ENCODE data around the gene HPX. TPM values are rescaled to one million over a fixed set of nuclear protein-coding genes. Genes with fewer than 3 reads are reported as not detected.
A peak's percentile ranks its signal among the peaks of the same experiment; 100 is the strongest.

HPX gene
- total and polyA plus RNA-seq, 10 donors: 0.65 to 3.8 (median 1.4) TPM; not detected in 1

DNA sequence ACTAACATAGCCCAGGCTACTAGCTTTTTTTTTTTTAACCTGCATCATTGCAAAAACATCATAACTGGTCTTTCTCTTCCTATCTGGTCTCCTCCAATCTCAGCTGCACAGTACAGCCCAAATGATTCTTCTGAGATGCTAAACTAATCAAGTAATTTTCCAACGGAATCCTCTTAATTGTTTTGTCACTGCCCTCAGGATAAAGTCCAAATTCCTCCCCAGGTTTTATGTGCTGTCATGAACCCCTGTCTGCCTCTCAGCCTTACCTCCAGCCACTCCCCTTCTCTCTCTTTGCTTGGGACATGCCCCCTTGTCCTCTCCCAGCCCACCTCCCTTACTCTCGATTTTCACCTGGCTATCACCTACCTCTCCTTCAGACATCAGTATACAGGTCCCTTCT, 34.4 kb downstream of the HPX start:
- DNase-seq: no peak
- H3K4me3 ChIP-seq: no peak overlapping the region
- no peaks in the 10 kb centered on the region for H3K27me3 ChIP-seq (replicated peaks in 1 of 7)
- no peaks in the 10 kb centered on the region for H3K9me3 ChIP-seq
- H3K4me1 ChIP-seq: peaks cover 15 to 54% (median 41%) of the 10 kb centered on the region in 6 donors
- WGBS, 5 donors: 61 to 79% (median 70%) methylated on average over 2 of the region's 2 CpGs
- H3K27ac ChIP-seq: no peak overlapping the region
- peaks cover 0 to 53% (median 18%) of the 10 kb centered on the region in 6 donors for H3K36me3 ChIP-seq
- TF ChIP-seq POLR2AphosphoS5 (IDR thresholded peaks at IDR 0.05) (no peak), POLR2A (IDR thresholded peaks at IDR 0.05) (no peak), CTCF (IDR thresholded peaks at IDR 0.05 in 8 of 11, conservative IDR thresholded peaks at IDR 0.05 in 3 of 11) (no peak)
- intact Hi-C loops (cut with DNase I; ENCODE audit: low total_unique reads): no loop called here

DNA sequence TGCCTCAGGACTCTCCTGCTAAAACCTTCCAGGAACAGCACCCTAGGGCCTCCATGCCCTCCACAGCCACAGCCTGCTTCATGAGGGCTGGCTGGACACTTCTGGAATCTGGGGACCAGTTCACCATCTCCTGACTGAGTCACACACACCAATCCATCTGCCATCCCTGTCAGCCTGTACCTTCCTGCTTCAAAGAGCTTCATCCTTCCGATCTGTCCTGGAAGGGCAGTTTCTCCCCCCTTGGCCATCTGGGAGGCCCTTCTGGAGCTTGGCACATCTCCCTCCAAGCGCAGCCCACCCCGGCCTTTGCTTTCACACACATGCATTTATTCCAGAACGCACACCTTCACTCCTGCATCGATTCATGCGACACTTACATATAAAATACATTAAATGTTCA, 34.9 kb downstream of the HPX start:
- Histone ChIP-seq H3K27me3 (replicated peaks in 1 of 7) (no peaks in the 10 kb centered on the region), H3K27ac (peak overlapping the region in 2 of 8 donors; percentile 75 to 87), H3K36me3 (peaks cover 0 to 53% (median 16%) of the 10 kb centered on the region in 6 donors), H3K4me3 (no peak overlapping the region), H3K4me1 (peaks cover 15 to 59% (median 41%) of the 10 kb centered on the region in 6 donors), H3K9me3 (no peaks in the 10 kb centered on the region)
- 93 to 98% (median 94%) methylated on average over 6 of the region's 6 CpGs for WGBS, 5 donors
- intact Hi-C loops (cut with DNase I; ENCODE audit: low total_unique reads): no loop called here
- TF ChIP-seq POLR2A (IDR thresholded peaks at IDR 0.05) (no peak), POLR2AphosphoS5 (IDR thresholded peaks at IDR 0.05) (no peak), CTCF (IDR thresholded peaks at IDR 0.05 in 8 of 11, conservative IDR thresholded peaks at IDR 0.05 in 3 of 11) (no peak)
- no peak for DNase-seq

DNA sequence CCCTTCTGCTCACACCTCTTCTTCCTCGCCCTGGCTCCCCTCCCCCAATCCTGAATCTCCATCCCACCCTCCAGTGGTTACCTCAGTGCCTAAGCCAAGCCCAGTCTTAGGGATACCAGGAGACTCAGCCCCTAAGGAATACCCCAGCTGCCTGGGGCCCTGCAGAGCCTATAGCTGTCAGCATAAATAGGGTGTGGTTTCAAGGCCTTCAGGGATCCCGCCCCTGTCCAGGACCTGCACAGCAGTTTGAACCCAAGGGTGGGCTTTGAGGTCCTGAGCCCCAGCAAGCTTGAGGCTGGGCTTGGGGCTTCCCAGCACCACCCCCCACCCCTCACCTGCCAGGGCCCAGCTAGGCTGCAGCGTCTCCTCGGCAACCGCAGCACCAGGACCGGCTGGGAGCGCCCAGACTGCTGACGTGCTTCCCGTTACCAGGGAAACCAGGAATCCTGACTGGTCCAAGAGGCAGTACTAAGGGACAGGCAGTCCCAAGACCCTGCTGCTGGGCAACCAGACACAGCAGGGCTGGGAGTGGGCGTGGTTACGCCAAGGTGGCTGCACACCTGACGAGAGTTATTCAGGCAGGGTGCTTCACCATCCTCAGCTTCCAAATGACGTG, 35.6 kb downstream of the HPX start:
- peak overlapping the region in 4 of 8 donors; percentile 72 to 87 (median 77) for H3K27ac ChIP-seq
- H3K27me3 ChIP-seq (replicated peaks in 1 of 7): no peaks in the 10 kb centered on the region
- peaks cover 15 to 60% (median 41%) of the 10 kb centered on the region in 6 donors for H3K4me1 ChIP-seq
- H3K36me3 ChIP-seq: peaks cover 0 to 51% (median 11%) of the 10 kb centered on the region in 6 donors
- H3K9me3 ChIP-seq: no peaks in the 10 kb centered on the region
- WGBS, 5 donors: 77 to 92% (median 89%) methylated on average over 5 to 13 of the region's 13 CpGs
- no peak overlapping the region for H3K4me3 ChIP-seq
- intact Hi-C loops (cut with DNase I; ENCODE audit: low total_unique reads): no loop called here
- no peak for TF ChIP-seq POLR2AphosphoS5 (IDR thresholded peaks at IDR 0.05)
- TF ChIP-seq CTCF (IDR thresholded peaks at IDR 0.05 in 8 of 11, conservative IDR thresholded peaks at IDR 0.05 in 3 of 11): no peak
- no peak for TF ChIP-seq POLR2A (IDR thresholded peaks at IDR 0.05)
- DNase-seq: no peak

DNA sequence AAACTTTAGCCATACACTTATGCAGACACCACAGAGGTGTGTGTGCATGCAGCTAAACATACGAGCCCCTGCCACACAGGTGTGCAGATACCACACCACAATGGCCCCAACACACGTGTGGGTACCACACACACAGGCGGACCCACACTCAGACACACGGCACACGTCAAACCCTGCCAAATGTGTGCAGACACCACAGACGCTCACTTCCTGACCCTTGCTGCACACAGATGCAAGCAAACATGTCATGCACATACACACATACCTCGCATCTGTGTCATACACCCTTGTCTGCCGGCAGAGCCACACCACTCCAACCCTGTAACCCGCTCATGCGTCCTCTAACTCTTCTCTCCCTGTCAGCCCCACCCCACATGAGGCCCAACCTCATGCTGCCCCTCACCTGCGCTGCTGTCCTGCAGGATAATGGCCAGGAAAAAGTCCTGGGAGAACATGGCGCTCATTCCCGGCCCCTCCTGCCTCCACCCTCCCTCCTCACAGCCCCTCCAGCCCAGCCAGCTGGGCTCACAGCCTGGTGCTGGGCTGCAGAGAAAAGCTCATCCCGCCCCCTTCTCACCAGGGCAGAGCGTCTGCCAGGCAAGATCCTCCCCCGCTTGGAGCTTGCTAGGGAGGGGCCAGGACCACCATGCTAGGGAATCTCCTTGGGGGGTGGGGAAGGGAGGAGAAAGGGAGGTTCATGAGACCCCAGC, 36.3 kb downstream of the HPX start:
- intact Hi-C loops (cut with DNase I; ENCODE audit: low total_unique reads): no loop called here
- Histone ChIP-seq H3K27ac (peak overlapping the region in 4 of 8 donors; percentile 72 to 87 (median 77)), H3K4me1 (peaks cover 15 to 60% (median 41%) of the 10 kb centered on the region in 6 donors), H3K36me3 (peaks cover 0 to 44% (median 9%) of the 10 kb centered on the region in 6 donors), H3K4me3 (no peak overlapping the region), H3K9me3 (no peaks in the 10 kb centered on the region), H3K27me3 (replicated peaks in 1 of 7) (no peaks in the 10 kb centered on the region)
- DNase-seq: no peak
- TF ChIP-seq POLR2AphosphoS5 (IDR thresholded peaks at IDR 0.05) (no peak), CTCF (IDR thresholded peaks at IDR 0.05 in 8 of 11, conservative IDR thresholded peaks at IDR 0.05 in 3 of 11) (no peak), POLR2A (IDR thresholded peaks at IDR 0.05) (no peak)
- 74 to 86% (median 78%) methylated on average over 15 to 16 of the region's 16 CpGs for WGBS, 5 donors
